Heart left ventricle (tissue), 13 donors: Measurements from ENCODE around the gene NFX1.

Source experiments
- CTCF ChIP-seq, 12 donors: fragments of 200-600 bp; sonication (generic) in 4 of 12; IDR thresholded peaks; one replicate each; pipeline versions ENCODE4 v1.5.0 to v1.8.0; 2018 to 2022; ENCODE audit warnings: antibody characterized with exemption in 12 of 12, mild to moderate bottlenecking in 5 of 12
- POLR2A ChIP-seq, 2 donors: fragments of 450-650 bp; IDR thresholded peaks; one replicate each; pipeline ENCODE4 v1.6.1; 2017; ENCODE audit warnings: antibody characterized with exemption in 2 of 2, mild to moderate bottlenecking in 2 of 2, moderate library complexity in 2 of 2
- donor health status: ischemic (EF 13 %, LVEDD 7.1; RV severe dilation, severe dysfunction).
- donor health status: DM: no; HTN: yes; CAD: no.
- donor health status: DM: no; HTN: no; CAD: no.
- donor health status: ischemic (EF 25% LVEDD 6.9; RV normal size, moderate dysfunction).
- donor health status: ischemic (EF 25% LVEDD 5.7; RV mildly dilated, moderate dysfunction).
- donor health status: ischemic (EF 35%, LVEDD 5.7; RV mildly dilated, moderate dysfunction).
- donor health status: nonischemic (EF 11% LVEDD 7.7; RV severe dilation, severe dysfunction).
- donor health status: DM: yes; HTN: yes; CAD: no.
- donor health status: PGD.
- donor health status: ischemic (EF 29% LVEDD 5.4; RV normal size, mild dysfunction).
- donor health status: nonischemic (EF 23%, LVEDD 6.1; RV moderate dilation, normal function).

DNA sequence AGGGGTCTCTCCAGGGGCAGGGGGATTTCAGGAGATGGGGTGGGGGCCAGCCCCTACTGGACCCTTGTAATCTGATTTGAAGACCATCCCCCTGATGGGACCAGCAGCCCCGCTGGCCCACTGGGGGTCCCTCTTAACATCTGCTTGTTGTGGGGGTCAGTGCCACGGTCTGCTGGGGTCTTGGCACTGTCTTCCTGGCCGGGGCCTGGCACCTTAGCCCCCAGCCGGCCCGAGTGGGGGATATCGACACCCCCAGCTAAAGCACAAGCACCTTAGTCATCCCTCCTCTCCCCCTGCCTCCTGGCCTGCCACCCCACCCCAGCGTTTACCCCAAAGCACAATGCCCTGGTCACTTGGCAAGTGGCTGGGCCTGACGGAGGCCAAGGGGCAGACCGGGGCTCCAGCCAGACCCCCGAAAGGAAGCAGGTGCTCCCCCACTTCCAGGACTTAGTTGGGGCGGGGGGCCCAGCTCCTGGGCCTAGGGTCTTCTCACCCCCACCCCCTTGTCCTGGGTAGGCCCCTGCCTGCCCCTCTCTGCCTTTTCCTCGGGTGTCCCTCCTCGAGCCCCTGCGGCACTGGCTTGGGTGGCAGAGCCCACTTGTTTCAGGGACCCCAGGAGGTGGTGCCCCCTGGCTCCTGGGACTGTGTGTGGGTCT, 1.4 kb upstream of the NFX1 start:
- TF ChIP-seq CTCF (IDR thresholded peaks at IDR 0.05) (no peak), POLR2A (IDR thresholded peaks at IDR 0.05) (no peak)
